GM12874 (cell line): ENCODE results near the gene GGA1.

Source experiments
- TF ChIP-seq, protein P1 (sequence below): IDR thresholded peaks from 2 replicates; pipeline ENCODE4 v1.5.1; 2011; ENCODE audit warnings: low read depth, mild to moderate bottlenecking, control low read depth, low read length, moderate library complexity; ENCODE audit not compliant: insufficient read depth

Gene GGA1

DNA sequence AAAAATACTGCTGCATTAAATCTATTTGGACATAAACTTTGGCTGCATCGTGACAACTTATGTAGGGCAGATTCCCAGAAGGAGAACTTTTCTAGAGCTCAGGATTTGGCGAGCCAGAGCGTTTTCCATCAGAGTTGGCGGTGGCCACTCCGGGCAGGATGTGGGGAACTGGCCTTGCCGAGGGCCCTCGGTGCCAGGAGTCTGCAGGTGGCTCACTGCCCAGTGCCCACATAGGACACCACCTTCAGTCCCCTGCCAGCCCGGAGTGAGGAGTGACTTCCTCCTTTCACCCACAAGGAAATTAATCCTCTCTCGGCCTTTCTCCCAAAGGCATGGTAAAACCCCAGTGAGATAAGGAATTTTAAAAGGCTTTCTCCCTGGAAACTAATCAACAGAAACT, 27.1 kb upstream of the GGA1 start:
- TF ChIP-seq, protein P1, sequence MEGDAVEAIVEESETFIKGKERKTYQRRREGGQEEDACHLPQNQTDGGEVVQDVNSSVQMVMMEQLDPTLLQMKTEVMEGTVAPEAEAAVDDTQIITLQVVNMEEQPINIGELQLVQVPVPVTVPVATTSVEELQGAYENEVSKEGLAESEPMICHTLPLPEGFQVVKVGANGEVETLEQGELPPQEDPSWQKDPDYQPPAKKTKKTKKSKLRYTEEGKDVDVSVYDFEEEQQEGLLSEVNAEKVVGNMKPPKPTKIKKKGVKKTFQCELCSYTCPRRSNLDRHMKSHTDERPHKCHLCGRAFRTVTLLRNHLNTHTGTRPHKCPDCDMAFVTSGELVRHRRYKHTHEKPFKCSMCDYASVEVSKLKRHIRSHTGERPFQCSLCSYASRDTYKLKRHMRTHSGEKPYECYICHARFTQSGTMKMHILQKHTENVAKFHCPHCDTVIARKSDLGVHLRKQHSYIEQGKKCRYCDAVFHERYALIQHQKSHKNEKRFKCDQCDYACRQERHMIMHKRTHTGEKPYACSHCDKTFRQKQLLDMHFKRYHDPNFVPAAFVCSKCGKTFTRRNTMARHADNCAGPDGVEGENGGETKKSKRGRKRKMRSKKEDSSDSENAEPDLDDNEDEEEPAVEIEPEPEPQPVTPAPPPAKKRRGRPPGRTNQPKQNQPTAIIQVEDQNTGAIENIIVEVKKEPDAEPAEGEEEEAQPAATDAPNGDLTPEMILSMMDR, result no peak

DNA sequence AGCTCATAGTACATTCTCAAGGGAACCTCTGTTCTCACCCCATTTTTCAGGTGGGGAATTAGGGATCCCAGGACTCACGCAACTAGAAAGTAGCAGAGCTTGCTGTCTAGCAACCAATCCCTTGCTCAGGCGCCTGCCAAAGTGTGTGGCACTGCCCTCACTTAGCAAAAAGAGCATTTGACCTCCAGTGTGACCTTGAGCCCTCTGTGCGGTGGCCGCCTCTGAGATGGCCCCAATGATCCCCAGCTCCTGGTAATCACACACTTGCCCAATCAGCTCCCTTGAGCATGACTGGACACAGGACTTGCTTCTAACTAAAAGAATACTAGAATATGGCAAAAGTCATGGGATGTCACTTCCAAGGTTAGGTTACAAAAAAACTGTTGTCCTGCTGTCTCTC, 26.1 kb upstream of the GGA1 start:
- TF ChIP-seq, protein P1, result no peak

DNA sequence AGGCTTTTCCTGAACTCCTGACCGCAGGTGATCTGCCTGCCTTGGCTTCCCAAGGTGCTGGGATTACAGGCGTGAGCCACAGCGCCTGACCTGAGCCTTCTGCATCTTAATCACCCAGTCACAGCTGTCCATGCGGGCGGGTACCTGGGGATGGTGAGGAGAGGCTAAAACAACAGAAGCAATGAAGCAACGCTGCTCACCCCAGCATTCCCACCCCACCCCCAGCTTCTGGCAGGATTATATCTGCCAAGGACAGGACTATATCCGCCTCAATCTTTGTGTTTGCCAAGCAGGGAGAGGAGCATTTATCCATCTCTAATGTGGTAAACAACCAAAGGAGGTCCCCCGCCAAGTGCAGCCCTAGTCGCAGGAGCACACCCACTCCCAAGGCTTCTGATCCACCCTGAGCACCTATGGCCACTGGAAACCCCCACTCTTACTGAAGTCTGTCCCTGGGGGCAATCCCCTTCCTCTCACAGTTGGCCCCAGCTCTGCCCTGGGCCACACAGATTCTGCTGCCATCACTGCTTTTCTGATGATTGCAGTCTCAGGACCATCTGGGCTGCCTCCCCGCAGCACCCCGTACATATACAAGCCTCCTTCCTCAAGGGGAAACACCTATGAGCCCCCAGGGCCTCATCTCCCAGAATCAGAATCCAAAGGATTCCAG, 20.0 kb upstream of the GGA1 start:
- TF ChIP-seq, protein P1, result no peak

DNA sequence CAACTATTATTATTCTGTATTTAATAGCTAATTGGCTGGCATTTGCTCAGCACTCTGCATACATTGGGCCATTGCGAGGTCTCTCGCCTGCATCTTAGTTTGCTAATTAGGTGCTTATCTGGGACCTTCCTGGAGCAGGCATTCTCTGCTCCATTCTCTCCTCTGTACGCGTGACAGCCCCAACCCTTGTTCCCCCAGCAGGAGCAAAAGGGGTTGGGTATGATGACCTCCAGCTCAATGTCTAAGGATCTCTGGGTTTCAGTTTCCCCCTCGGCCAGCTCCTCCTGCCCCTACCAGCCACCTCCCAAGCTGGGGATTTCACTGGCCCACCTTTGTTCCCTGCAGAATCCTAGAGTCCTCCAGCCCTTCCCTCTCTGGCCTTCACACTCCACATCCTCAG, 19.0 kb upstream of the GGA1 start:
- TF ChIP-seq, protein P1, result no peak

DNA sequence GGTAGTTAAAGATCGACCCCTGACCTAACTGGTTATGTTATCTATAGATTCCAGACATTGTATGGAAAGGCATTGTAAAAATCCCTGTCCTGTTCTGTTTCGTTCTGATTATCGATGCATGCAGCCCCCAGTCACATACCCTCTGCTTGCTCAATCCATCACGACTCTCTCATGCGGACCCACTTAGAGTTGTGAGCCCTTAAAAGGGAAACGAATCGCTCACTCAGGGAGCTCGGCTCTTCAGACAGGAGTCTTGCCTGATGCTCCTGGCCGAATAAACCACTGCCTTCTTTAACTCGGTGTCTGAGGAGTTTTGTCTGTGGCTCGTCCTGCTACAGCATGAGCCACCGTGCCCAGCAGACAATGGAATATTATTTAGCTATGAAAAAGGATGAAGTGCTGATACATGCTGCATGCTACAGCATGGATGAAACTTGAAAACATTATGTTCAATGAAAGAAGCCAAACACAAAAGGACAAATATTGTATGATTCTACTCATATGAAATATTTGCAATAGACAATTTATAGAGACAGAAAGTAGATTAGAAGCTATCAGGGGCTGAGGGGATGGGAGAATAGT, 16.7 kb upstream of the GGA1 start:
- TF ChIP-seq, protein P1, result no peak

DNA sequence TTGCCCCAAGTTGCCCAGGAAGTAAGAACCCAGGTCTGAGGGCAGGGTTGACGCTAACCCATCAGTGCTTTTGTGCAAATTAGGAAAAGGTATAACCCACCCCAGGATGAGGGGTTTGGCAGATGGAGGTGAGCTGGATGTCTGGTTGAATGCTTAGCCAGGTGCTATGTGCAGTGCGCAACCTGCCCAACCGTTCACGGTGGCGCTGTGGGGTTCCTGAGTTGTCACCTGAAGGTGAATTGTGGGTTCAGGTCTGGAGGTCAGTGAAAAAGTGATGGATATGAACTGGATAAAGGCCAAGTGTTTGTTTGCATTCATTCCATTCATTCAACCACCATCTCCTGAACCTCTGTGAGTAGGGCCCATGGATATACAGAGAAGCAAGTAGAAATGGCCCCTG, 14.4 kb upstream of the GGA1 start:
- TF ChIP-seq, protein P1, result no peak

DNA sequence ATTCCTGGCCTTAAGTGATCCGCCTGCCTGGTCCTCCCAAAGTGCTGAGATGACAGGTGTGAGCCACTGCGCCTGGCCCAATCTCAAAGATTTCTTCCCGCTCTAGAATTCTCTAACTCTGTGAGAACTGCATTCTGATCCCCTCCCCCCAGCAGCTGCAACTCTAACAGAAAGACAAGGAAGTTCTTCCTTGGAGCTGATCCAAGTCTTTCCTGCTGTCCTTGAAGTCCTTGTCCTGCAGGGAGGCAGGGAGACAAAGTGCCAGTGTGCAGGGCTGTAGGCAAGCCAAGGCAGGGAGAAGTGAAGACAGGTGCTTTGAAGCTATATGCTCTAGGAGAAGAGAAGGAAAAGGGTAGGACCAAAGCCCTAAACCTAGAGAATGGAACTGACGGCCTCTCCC, 9.5 kb upstream of the GGA1 start:
- TF ChIP-seq, protein P1, result no peak
